ENCODE data around the gene KRT75. TPM values are rescaled to one million over a fixed set of nuclear protein-coding genes. Genes with fewer than 3 reads are reported as not detected.

The KRT75 gene
- total RNA-seq, 1 donor from 2014 or later = not detected

DNA sequence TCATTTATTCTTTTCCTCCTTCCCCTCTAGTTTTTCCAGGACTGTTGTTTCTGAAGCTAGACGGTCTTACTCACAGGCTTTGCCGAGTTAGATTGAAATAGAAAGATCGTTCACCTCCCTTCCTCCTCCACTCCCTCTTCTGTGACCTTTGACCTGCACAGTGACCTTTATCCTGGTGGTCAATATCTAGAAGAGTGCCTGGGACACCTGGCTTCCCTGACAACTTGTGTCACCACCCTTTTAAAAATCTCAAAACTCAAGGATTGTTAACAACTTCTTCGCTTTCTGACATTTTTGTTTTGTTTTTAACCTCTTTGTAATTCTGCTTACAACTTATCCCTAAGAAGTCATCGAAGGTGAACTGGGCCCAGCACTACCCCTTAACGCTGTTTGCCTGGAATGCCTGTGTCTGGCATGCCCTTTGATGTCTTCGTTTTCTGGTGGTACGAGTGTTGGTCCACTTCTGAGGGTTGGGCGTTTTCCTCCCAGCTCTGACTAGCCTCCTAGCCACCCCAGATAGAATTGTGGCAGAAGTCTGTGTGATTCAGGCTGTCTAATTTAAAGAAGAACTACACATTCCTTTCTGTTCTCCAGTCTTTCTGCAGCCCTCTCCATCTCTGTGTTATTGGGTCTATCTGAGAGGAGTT lies 2.8 kb upstream of the KRT75 start:
- Mint-ChIP-seq H3K36me3 (ENCODE audit: low read depth, unreplicated experiment) (no peaks in the 10 kb centered on the region), H3K4me3 (ENCODE audit: unreplicated experiment) (peak overlapping the region; percentile 37), H3K27ac (ENCODE audit: unreplicated experiment) (peak overlapping the region; percentile 6), H3K9me3 (ENCODE audit: unreplicated experiment) (no peaks in the 10 kb centered on the region), H3K4me1 (ENCODE audit: unreplicated experiment) (peaks cover 5% of the 10 kb centered on the region), H3K27me3 (ENCODE audit: unreplicated experiment) (peaks cover 7% of the 10 kb centered on the region)
- TF ChIP-seq, protein P1, sequence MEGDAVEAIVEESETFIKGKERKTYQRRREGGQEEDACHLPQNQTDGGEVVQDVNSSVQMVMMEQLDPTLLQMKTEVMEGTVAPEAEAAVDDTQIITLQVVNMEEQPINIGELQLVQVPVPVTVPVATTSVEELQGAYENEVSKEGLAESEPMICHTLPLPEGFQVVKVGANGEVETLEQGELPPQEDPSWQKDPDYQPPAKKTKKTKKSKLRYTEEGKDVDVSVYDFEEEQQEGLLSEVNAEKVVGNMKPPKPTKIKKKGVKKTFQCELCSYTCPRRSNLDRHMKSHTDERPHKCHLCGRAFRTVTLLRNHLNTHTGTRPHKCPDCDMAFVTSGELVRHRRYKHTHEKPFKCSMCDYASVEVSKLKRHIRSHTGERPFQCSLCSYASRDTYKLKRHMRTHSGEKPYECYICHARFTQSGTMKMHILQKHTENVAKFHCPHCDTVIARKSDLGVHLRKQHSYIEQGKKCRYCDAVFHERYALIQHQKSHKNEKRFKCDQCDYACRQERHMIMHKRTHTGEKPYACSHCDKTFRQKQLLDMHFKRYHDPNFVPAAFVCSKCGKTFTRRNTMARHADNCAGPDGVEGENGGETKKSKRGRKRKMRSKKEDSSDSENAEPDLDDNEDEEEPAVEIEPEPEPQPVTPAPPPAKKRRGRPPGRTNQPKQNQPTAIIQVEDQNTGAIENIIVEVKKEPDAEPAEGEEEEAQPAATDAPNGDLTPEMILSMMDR (IDR thresholded peaks at IDR 0.05; ENCODE audit: unreplicated experiment) = no peak
- no peak for DNase-seq (ENCODE audit: low spot score)

DNA sequence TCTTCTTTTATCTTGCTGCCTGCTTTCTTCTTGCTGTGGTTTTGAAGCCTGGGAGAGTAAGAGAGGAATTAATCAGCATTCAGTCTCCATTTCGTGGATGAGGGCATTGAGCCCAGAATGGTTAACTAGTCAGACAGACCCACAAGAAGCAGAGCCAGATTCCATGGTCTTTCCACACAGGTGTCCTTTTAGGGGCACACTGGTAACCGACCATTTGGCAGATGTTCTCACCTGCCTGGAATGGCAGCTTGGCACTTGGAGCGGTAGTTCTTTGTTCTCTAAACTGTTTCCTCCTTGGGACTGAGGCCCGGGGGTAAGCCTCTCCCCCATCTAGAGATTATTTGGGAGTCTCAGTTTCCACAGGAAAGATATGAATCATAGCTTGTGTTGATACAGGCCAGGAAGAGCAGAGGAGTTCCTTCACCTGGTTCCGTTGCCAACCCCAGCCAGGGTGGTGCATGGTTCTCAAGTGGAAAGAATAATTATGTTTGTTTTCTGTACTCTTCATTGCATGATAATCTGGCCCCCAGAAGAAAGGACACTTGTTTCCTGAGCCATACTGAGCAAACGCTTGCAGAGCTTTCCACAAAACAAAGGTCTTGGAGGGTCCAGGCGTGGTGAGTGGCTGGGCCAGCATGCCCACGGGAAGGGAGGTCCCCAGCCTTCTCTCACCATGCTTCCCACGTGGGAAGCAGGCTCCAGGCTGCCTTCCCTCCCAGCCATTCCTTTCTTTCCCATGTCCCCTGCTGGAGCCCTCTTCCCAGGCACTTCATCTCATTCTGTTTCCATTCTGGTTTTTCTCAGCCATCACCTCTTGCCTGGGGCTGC lies 2.0 kb upstream of the KRT75 start:
- Mint-ChIP-seq H3K4me1 (ENCODE audit: unreplicated experiment) (peaks cover 5% of the 10 kb centered on the region), H3K27ac (ENCODE audit: unreplicated experiment) (no peak overlapping the region), H3K4me3 (ENCODE audit: unreplicated experiment) (peak overlapping the region; percentile 37), H3K27me3 (ENCODE audit: unreplicated experiment) (peaks cover 7% of the 10 kb centered on the region), H3K9me3 (ENCODE audit: unreplicated experiment) (no peaks in the 10 kb centered on the region), H3K36me3 (ENCODE audit: low read depth, unreplicated experiment) (no peaks in the 10 kb centered on the region)
- no peak for DNase-seq (ENCODE audit: low spot score)
- TF ChIP-seq, protein P1 (IDR thresholded peaks at IDR 0.05; ENCODE audit: unreplicated experiment) = no peak

DNA sequence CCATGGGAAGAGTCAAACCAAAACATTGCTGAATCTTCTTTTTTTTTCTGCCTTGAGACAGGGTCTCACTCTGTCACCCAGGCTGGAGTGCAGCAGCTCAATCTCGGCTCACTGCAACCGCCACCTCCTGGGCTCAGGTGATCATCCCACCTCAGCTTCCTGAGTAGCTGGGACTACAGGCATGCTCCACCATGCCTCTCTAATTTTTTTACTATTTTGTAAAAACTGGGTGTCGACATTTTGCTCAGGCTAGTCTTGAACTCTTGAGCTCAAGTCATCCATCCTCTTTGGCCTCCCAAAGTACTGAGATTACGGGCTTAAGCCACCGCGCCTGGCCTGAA lies 1.5 kb upstream of the KRT75 start:
- DNase-seq (ENCODE audit: low spot score) = no peak
- Mint-ChIP-seq H3K4me3 (ENCODE audit: unreplicated experiment) (no peak overlapping the region), H3K27ac (ENCODE audit: unreplicated experiment) (no peak overlapping the region), H3K36me3 (ENCODE audit: low read depth, unreplicated experiment) (no peaks in the 10 kb centered on the region), H3K9me3 (ENCODE audit: unreplicated experiment) (no peaks in the 10 kb centered on the region), H3K4me1 (ENCODE audit: unreplicated experiment) (peaks cover 5% of the 10 kb centered on the region), H3K27me3 (ENCODE audit: unreplicated experiment) (peaks cover 7% of the 10 kb centered on the region)
- TF ChIP-seq, protein P1 (IDR thresholded peaks at IDR 0.05; ENCODE audit: unreplicated experiment) = no peak

DNA sequence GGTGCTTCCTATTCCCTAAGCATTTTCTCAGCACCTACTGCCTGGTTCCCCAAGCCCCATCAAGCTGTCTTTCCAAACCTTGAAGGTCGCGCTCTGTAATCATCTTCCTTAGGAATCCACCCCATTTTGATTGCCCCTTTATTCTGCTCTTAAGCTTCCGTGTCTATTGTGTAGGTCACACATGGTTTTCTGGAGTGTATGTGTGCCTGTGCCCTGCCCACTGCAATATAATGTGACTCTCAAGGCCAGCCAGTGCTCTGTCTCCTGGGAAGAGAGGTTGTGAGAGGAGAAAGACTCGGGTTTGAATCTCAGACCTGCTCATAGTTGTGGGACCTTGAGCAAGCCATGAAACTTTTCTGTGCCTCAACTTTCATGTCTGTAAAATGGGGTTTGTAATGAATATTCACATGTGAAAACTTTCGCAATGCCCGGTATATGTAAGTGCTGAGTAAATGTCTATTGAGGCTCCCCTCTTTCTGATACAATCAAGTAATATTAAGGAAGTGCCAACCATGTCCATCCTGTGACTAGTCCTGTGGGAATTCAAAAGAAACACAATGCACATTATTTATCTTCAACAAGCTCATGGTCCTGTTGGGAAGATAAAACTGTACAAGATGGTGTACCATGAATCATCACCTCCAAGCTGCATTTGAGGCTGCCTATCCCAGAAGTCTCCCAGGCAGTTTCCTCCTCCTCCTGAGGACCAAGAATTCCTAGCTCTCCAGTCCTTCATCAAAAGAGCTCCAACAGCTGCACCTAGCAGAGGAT lies 774 bp upstream of the KRT75 start:
- H3K9me3 Mint-ChIP-seq (ENCODE audit: unreplicated experiment) = no peaks in the 10 kb centered on the region
- H3K27me3 Mint-ChIP-seq (ENCODE audit: unreplicated experiment) = peaks cover 7% of the 10 kb centered on the region

More for the DNA sequence above, 774 bp upstream of the KRT75 start:
- Mint-ChIP-seq H3K4me3 (ENCODE audit: unreplicated experiment) (no peak overlapping the region), H3K27ac (ENCODE audit: unreplicated experiment) (no peak overlapping the region), H3K4me1 (ENCODE audit: unreplicated experiment) (peaks cover 5% of the 10 kb centered on the region), H3K36me3 (ENCODE audit: low read depth, unreplicated experiment) (no peaks in the 10 kb centered on the region)
- TF ChIP-seq, protein P1 (IDR thresholded peaks at IDR 0.05; ENCODE audit: unreplicated experiment) = no peak
- no peak for DNase-seq (ENCODE audit: low spot score)

All from endothelial cell (in vitro differentiated cells).